ENCODE results near the gene VAMP2. TPM values are rescaled to one million over a fixed set of nuclear protein-coding genes. Genes with fewer than 3 reads are reported as not detected.

VAMP2 gene
- 33.4 TPM for polyA plus RNA-seq (2013, experiment 1 of 2; ENCODE audit: insufficient read length)
- polyA plus RNA-seq (2013, experiment 2 of 2; ENCODE audit: insufficient read length), result 43.4 TPM

- peak; percentile 69 for DNase-seq
Observed at GRCh38 chr17:8162233-8162996, at the start of gene VAMP2. Gene VAMP2 (minus strand): TSS chr17:8162948. CDS start chr17:8162879, 69 bp downstream.

- DNase-seq, result no peak
Observed at GRCh38 chr17:8210761-8211458, 48.2 kb upstream of the VAMP2 start.

- peak; percentile 98 for DNase-seq
Observed at GRCh38 chr17:8209907-8210760, 47.4 kb upstream of the VAMP2 start, which contains the start of gene AURKB. Gene AURKB (minus strand): TSS chr17:8210575. CDS start chr17:8210224, 351 bp downstream.

GRCh38 chr17:8206536-8206935, 43.8 kb upstream of the VAMP2 start:
- DNase-seq, result no peak

- DNase-seq, result no peak
Observed at GRCh38 chr17:8204761-8205555, 42.2 kb upstream of the VAMP2 start.

- DNase-seq, result peak; percentile 83
Observed at GRCh38 chr17:8192070-8192815, 29.5 kb upstream of the VAMP2 start.

GRCh38 chr17:8190506-8190905, 27.8 kb upstream of the VAMP2 start:
- DNase-seq, result no peak

GRCh38 chr17:8189711-8190477, 27.1 kb upstream of the VAMP2 start, which contains the start of gene BORCS6:
Gene BORCS6 (minus strand): TSS chr17:8190180. CDS start chr17:8190140, 40 bp downstream.
- peak; percentile 99 for DNase-seq

- no peak for DNase-seq
Observed at GRCh38 chr17:8189041-8189710, 26.4 kb upstream of the VAMP2 start.

- DNase-seq, result no peak
Observed at GRCh38 chr17:8188263-8188839, 25.6 kb upstream of the VAMP2 start.

GRCh38 chr17:8187517-8188262, 24.9 kb upstream of the VAMP2 start:
- peak; percentile 100 for DNase-seq

GRCh38 chr17:8186787-8187516, 24.2 kb upstream of the VAMP2 start:
- peak; percentile 95 for DNase-seq

- DNase-seq, result no peak
Observed at GRCh38 chr17:8186446-8186786, 23.7 kb upstream of the VAMP2 start.

- DNase-seq, result peak; percentile 68
Observed at GRCh38 chr17:8185582-8186445, 23.1 kb upstream of the VAMP2 start.

- no peak for DNase-seq
Observed at GRCh38 chr17:8176998-8177731, 14.4 kb upstream of the VAMP2 start.

Data from fibroblast of skin of back (primary cell).